T-helper 2 cell treated with Interferon-gamma antibody and Interleukin-4, amounts not matched to agents 100 ng/mL and 5 ng/mL, for 36 hours (primary cell): ENCODE measurements around the gene FBXO21. TPM values are rescaled to one million over a fixed set of nuclear protein-coding genes. Genes with fewer than 3 reads are reported as not detected.

Experiments used
- total RNA-seq: library from RNA; stranded (reverse); gene quantifications from 2 replicates; pipeline ENCODE4 v1.2.3, GENCODE V29; 2022

FBXO21 gene
- total RNA-seq, 1 donor from 2014 or later, result 25.6 TPM

Other genes starting within 250 kb of the FBXO21 start
- gene TESC, start 91.1 kb downstream of the FBXO21 start, total RNA-seq, result 39.8 and 40.9 TPM in 2 replicates
- gene NOS1, start 171.2 kb upstream of the FBXO21 start, total RNA-seq, result not detected in 2 replicates